CD4-positive, alpha-beta T cell treated with Interleukin-6 for 4 hours (primary cell): ENCODE results near the gene AACS.
"Not testable (repeated sequence)": the region's sequence is repeated elsewhere in the genome, so short reads cannot be mapped to it uniquely, and the experiment has no call there.

ENCODE experiments used
- DNase-seq: peaks from one replicate; pipeline ENCODE4 v3.0.0-alpha.2; 2020; ENCODE audit warnings: mixed read lengths

Gene AACS

GRCh38 chr12:125056306-125056705 is 8.9 kb upstream of the AACS start:
- DNase-seq: no peak

GRCh38 chr12:125057708-125058107 is 7.5 kb upstream of the AACS start:
- DNase-seq: no peak

GRCh38 chr12:125061229-125061628 is 4.0 kb upstream of the AACS start:
- DNase-seq: no peak

- DNase-seq: not testable (repeated sequence)
Observed at GRCh38 chr12:125063522-125063921, 1.7 kb upstream of the AACS start.

- no peak for DNase-seq
Observed at GRCh38 chr12:125064492-125064891, 743 bp upstream of the AACS start.

- DNase-seq: no peak
Observed at GRCh38 chr12:125065919-125066570, 810 bp downstream of the AACS start.

- no peak for DNase-seq
Observed at GRCh38 chr12:125068391-125068790, 3.2 kb downstream of the AACS start.

- DNase-seq: no peak
Observed at GRCh38 chr12:125069616-125070015, 4.4 kb downstream of the AACS start.

- DNase-seq: no peak
Observed at GRCh38 chr12:125070112-125070511, 4.9 kb downstream of the AACS start.

GRCh38 chr12:125070661-125071390 is 5.6 kb downstream of the AACS start:
- no peak for DNase-seq

GRCh38 chr12:125071456-125071855 is 6.2 kb downstream of the AACS start:
- DNase-seq: no peak

GRCh38 chr12:125072496-125072895 is 7.3 kb downstream of the AACS start:
- no peak for DNase-seq

- DNase-seq: not testable (repeated sequence)
Observed at GRCh38 chr12:125074294-125074693, 9.1 kb downstream of the AACS start.

GRCh38 chr12:125076103-125076502 is 10.9 kb downstream of the AACS start:
- DNase-seq: no peak

- DNase-seq: no peak
Observed at GRCh38 chr12:125079084-125079483, 13.8 kb downstream of the AACS start.

GRCh38 chr12:125079648-125080645 is 14.7 kb downstream of the AACS start:
- DNase-seq: no peak

- DNase-seq: no peak
Observed at GRCh38 chr12:125081427-125081826, 16.2 kb downstream of the AACS start.

- no peak for DNase-seq
Observed at GRCh38 chr12:125083072-125083471, 17.8 kb downstream of the AACS start.

GRCh38 chr12:125088199-125088598 is 23.0 kb downstream of the AACS start:
- DNase-seq: not testable (repeated sequence)

- DNase-seq: no peak
Observed at GRCh38 chr12:125089083-125089482, 23.8 kb downstream of the AACS start.

GRCh38 chr12:125089626-125090025 is 24.4 kb downstream of the AACS start:
- no peak for DNase-seq

GRCh38 chr12:125090437-125090836 is 25.2 kb downstream of the AACS start:
- no peak for DNase-seq

- DNase-seq: no peak
Observed at GRCh38 chr12:125091401-125091800, 26.2 kb downstream of the AACS start.
